Activated naive CD4-positive, alpha-beta T cell treated with anti-CD3 and anti-CD28 coated beads, Interleukin-2, amount 50 U/mL, for 16 hours (primary cell): ENCODE results near the gene AOX1.
"Not testable (repeated sequence)": the region's sequence is repeated elsewhere in the genome, so short reads cannot be mapped to it uniquely, and the experiment has no call there.

Source experiments
- DNase-seq: peaks from one replicate; pipeline ENCODE4 v3.0.0-alpha.2; 2020

Gene AOX1

GRCh38 chr2:200585730-200586643 lies at the start of gene AOX1:
AOX1 (plus strand) TSS chr2:200586014; CDS start chr2:200586109, 95 bp downstream.
- peak; percentile 19 for DNase-seq

GRCh38 chr2:200538139-200538538 lies 47.7 kb upstream of the AOX1 start:
- no peak for DNase-seq

- DNase-seq = no peak
These were observed 45.0 kb upstream of the AOX1 start for GRCh38 chr2:200540793-200541192.

GRCh38 chr2:200566596-200566995 lies 19.2 kb upstream of the AOX1 start:
- DNase-seq = not testable (repeated sequence)

DNA sequence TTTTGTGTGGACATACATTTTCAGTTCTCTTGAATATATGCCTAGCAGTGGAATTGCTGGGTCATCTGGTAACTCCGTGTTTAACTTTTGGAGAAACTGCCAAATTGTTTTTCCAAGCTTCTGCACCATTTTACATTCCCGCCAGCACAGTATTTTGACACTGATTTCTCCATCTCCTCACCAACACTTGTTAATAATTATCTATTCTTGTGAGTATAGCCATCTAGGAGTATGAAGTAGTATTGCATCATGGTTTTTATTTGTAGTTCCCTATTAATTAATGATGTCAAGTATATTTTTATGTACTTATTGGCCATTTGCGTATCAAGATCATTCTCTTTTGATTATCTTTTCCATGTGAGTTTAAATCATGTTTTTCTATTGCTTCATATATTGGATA lies 17.9 kb upstream of the AOX1 start:
- no peak for DNase-seq

DNA sequence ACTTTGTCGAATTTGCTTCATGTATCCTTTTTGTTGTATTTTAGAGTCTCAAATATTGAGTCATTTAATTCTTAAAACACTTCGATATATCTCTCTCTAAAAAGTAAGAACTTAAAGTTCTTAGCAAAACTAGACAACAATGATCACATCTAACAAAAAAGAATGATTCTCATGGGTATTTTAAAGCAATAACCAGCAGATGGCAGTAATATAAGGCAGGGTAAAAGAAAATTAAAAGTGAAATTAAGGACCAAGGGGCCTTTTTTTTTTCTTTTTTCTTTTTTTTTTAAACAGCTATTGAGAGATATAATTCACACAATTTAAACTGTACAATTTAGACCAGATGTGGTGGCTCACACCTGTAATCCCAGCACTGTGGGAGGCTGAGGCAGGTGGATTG lies 9.9 kb upstream of the AOX1 start:
- DNase-seq = no peak

GRCh38 chr2:200577027-200577426 lies 8.8 kb upstream of the AOX1 start:
- DNase-seq = no peak

DNA sequence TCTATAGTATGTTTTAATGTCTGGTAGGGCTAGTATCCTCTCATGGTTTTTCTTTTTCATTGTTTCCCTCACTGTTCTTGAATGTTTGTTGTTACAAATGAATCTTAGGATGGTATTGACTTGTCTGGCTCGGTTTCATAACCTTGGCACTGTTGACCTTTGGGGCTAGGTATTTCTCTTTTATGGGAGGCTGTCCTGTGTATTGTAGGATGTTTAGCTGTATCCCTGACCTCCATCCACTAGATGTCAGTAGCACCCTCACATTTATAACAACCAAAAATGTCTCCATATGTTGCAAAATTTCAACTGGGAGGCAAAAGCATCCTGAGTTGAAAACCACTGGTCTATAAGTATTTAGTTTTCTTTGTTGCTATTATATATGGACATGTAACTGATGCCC lies 7.0 kb upstream of the AOX1 start:
- DNase-seq = no peak

GRCh38 chr2:200584639-200585038 lies 1.2 kb upstream of the AOX1 start:
- no peak for DNase-seq

GRCh38 chr2:200585340-200585729 lies 479 bp upstream of the AOX1 start:
- DNase-seq = no peak

DNA sequence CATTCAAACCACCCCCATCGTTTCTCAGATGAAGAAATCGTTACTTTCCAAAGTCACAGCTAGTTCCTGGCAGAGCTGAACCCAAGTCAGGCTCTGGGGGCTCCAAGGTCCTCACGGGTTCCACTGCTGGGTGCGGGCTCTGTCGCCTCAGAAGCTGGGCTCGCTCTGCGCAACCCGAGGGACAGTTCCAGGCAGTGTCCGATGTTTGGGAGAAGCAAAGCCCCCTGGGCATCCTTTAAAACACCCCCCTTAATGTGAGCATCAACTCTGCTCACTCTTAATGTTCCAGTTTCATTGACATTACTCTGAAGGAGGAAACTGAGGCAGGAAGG lies 796 bp downstream of the AOX1 start:
- DNase-seq = no peak

DNA sequence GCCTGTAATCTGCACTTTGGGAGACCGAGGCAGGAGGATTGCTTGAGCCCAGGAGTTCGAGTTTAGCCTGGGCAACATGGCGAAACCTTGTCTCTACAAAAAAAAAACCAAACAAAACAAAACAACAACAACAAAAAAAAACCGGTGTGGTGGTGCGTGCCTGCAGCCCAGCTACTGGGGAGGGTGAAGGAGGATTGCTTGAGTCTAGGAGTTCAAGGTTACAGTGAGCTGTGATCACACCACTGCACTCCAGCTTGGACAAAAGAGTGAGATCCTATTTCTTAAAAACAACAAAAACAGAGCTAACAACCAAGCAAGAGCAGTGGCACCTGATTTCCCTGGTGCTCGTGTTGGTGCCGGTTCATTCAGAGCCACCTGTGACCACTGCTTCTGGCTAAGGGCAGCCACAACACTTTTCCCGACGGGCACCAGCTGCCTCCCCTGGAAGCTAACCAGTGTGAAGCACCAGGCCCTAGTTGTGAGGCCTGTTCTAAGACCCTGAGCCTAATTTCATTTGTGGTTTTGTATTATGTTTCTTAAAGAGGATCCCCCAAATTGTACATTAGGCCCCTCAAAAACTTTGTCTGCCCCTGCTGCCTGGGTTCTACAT lies 1.3 kb downstream of the AOX1 start:
- no peak for DNase-seq

- no peak for DNase-seq
These were observed 2.4 kb downstream of the AOX1 start for GRCh38 chr2:200588076-200588678.

DNA sequence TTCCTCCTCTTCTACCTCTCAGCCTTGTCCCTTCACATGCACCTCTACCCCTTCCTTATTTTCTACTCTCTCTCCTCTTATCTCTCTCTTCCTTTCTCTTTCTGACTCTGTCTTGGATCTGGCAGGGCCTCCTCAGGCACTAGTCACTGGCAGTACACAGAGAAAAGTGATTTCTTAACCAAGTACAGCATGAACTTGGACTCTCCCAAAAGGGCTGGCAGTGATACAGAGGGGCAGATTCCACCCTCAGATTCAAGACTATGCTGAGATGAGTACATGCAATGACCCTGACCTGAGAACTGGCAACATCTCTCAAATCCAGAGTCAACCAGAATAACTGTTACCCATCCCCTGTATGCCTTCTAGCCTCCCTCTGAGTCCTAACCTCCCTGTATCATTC lies 4.3 kb downstream of the AOX1 start:
- DNase-seq = no peak

DNA sequence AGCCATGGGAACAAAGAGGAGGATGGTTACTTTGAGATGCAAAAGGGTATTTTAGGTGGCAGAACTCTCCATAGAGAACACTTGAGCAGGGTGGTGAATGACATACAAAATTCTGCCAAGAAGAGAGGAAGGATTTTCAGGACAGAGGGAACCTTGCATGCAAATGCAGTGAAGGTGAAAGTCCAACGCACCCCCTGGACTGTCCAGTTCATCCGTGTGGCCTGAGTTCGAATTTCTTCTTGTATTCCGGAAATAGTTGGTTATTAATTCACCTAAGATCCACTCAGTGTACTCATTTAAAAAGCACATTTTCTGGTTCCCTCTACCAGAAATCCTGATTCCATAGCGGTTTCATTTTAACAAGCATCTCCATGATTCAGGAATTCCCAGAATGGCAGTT lies 5.5 kb downstream of the AOX1 start:
- DNase-seq = no peak

DNA sequence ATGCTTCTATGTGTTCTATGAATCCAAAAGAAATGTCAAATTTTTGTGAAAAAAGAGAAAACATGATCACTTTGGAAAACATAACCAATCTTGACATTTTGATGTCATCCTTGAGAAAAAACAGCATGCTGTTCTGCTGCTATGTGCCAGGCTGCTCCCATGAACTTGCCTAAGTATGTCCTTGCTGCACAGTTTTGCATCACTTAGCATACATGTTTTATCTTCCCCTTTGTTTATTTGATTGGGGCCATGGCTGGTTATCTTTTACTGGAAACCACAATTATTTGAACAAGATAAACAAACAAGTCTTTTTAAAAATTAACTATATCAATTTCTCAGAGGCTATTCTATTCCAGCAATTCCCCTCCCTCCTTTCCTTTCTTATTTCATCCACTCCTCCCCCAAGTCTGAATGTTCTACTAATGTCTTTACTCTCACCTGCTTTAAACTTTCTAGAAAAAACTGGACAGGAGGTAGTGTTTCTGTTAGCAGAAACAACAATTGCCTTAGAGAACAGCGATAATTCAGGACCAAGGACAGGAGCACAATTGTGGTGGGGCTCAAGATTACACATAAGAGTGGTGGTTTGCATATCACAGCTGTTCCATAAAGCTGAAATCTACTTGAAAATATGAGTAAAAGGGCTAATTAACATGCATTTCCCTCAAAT lies 6.7 kb downstream of the AOX1 start:
- DNase-seq = no peak

DNA sequence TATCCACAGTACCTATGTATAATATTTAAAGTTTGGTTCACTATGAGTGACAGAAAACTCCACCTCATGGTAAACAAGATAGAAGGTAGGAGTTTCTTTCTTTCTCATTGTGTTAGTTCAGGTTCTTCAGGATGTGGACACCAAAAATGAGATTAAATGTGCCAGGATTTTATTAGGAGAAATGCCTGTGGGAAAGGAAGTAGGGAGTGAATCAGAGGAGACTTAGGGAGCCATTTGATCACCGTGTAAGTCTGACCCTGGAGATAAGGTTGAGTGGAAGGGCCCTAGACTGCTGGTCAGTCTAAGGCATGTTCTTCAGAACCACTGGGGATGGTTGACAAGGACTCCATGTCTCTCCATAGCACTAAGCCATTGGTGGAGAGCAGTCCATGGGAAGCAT lies 8.1 kb downstream of the AOX1 start:
- DNase-seq = no peak

DNA sequence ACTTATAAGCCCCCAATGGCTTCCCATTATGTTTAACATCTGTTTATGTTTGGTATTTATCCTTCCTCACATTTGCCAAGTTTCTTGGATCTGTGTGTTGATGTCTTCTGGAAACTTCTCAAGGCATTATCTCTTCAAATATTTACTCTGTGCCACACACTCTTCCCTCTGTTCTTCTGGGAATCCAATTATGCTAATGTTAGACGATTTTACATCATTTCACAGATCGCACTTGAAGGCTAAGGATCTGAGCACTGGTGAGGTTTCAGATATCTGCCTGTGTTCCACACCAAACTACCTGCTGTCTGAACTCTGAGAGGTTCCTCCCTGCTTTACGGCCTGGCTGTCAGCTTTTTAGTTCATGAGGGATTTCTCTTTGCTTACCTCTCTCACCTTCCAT lies 10.1 kb downstream of the AOX1 start:
- DNase-seq = no peak

- no peak for DNase-seq
These were observed 11.2 kb downstream of the AOX1 start for GRCh38 chr2:200596774-200597570.

GRCh38 chr2:200599206-200599605 lies 13.4 kb downstream of the AOX1 start:
- no peak for DNase-seq

DNA sequence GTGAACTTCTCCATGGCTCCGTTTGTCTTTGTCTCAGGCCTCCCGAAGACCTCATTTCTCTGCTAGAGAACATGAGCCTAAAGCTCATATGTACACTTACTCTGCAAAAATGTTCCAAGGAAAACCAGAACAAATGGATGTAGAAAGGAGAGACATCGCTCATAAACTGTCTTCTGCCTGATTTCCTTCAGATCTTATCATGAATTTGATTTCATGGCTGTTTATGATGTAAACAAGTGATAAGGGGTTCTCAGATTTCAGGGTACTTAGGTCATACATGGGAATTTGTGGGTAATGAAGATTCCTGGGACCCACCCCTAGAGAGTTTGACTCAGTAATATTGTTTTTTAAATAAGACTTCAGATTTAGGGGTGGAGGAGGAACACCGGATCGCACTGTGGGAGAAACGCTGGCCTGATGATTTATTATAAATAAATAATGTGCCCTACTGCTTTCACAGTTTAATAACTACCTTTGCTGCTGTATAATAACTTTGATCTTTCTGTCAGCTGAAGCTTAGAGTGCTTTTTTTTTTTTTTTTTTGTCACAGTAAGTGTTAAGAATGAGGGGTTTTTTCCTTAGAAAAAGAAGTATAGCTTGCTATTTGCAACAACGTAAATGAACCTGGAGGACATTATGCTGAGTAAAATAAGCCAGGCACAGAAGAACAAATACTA lies 14.9 kb downstream of the AOX1 start:
- no peak for DNase-seq

GRCh38 chr2:200602584-200602983 lies 16.8 kb downstream of the AOX1 start:
- DNase-seq = no peak
